HG02759 (cell line): Measurements from ENCODE around the gene DBT.
"Not testable (repeated sequence)": the region's sequence is repeated elsewhere in the genome, so short reads cannot be mapped to it uniquely, and the experiment has no call there.

ENCODE experiments used
- ATAC-seq: cut with Tn5 transposase; IDR thresholded peaks from one replicate; pipeline ENCODE4 v1.9.1; 2021; ENCODE audit warnings: mild to moderate bottlenecking, moderate library complexity; ENCODE audit not compliant: unreplicated experiment

The DBT gene

DNA sequence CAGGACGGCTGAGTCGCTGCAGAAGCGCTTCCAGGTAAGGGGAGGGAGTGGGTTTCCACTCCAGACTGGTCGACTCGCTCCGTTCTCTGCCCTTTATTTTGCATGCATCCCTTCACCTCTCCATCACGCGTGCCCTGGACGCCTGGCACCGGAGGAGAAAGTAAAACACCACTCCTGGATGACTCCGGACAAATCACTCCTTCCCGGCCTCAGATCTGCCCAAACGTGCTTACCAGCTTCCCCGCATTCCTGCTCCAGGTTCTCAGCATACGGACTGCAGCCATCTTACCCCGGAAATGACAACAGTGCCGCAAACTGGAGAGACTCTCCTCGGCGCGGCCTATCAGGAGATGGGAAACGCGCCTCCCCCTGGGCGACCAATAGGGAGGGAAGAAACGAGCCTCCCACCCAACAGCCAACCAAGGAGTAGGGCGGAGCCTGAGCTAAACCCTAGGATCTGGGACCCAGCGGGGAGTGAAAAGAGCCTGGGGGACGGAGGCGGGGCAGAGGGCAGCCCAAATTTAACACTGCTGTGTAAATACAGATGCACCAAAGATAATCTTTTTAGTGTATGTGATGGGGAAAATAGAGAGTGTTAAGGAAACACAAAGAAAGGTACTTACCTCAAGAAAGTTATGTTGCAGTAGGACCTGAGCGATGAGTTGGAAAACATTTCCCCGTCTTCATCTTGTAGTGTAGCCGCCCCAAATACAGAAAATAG is at the start of gene DBT:
Gene DBT (minus strand): TSS at position 298 of the 721 bp plus-strand sequence. CDS start 14 bp downstream, at position 284.
- peak; percentile 100 for ATAC-seq

DNA sequence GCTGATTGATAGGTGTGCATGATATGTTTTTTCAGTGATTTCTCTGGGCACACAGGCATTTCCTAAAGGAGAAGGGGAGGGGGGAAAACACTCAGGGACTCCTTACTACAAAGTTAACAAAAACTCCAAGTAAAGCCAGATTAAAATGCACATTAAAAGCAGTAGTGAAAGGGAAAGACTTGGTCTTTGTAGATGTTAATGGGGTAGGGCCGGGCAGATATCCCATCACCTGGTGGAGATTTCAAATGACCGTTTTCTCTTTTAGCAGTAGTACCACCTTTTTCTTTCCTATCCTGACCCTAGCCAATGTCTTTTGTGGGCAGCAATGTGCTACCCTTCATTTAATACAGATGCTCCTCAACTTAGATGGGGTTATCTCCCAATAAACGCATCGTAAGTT is 48.9 kb upstream of the DBT start:
- ATAC-seq = no peak

DNA sequence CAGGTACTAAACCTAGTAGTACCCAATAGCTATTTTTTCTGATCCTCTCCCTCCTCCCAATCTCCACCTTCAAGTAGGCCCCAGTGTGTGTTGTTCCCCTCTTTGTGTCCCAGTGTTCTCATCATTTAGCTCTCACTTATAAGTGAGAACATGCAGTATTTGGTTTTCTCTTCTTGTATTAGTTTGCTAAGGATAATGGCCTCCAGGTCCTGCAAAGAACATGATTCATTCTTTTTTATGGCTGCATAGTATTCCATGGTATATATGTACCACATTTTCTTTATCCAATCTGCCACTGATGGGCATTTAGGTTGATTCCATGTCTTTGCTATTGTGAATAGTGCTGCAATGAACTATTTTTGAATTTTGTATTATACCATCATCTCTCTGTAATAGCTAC is 47.4 kb upstream of the DBT start:
- ATAC-seq = not testable (repeated sequence)

DNA sequence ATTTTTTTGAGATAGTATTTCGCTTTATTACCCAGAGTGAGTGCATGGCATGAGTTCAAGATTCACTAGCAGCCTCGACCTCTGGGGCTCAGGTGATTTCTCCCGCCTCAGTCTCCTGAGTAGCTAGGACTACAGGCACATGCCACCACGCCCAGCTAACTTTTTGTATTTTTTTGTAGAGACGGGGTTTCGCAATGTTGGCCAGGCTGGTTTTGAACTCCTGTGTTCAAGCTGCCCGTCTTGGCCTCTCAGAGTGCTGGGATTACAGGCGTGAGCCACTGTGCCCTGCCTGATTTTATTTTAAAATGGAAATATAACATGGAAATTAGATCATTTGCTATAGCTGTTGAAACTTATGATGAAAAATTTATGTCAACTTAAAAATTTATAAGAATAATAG is 46.5 kb upstream of the DBT start:
- ATAC-seq = no peak

DNA sequence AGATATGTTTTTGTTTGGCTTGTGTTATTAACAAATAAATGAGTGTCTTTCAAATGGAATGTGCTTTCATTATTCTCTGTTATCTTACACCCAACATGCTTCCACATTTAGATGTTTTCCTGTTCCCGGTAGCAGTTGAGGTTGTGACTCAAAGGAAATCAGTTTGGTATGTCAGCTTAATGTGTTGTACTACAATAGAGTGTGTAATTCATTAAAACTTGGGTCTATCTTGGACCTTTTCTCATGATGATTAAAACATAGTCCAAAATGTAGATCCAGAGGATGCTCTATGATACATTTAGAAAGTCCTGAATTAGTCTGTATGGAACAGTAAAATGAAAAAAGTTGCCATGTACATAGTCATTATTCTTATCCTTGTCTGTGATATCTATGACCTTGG is 43.1 kb upstream of the DBT start:
- ATAC-seq = no peak

DNA sequence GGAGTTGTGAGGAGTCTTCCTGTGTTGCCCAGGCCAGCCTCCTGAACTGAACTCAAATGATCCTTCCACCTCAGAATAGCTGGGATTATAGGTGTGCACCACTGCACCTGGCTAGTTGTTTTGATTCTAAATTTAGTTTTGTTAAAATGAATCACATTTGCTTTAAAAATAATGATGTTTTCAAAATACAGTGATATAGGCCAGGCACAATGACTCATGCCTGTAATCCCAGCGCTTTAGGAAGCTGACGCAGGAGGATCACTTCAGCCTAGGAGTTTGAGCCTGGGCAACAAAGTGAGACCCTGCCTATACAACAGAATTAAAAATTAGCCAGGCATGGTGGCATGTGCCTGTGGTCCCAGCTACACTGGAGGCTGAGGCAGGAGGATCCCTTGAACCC is 40.7 kb upstream of the DBT start:
- no peak for ATAC-seq

DNA sequence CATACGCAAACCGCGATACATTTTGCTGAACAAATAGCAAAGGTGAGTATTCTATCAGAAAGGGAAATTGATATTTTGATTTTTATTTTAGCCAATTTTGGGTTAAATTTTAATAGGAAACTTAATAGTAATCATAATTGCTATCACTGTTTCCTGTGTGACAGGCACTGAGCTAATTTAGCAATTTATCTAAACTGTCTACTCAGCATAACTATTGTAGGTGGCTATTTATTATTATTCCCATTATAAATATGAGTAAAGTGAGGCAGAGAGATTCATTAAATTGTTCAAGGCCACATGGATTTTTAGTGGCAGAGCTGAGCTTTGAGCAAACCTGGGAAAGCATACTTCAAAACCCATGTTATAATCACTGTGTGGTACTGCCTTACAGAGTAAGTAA is 37.5 kb upstream of the DBT start:
- no peak for ATAC-seq

DNA sequence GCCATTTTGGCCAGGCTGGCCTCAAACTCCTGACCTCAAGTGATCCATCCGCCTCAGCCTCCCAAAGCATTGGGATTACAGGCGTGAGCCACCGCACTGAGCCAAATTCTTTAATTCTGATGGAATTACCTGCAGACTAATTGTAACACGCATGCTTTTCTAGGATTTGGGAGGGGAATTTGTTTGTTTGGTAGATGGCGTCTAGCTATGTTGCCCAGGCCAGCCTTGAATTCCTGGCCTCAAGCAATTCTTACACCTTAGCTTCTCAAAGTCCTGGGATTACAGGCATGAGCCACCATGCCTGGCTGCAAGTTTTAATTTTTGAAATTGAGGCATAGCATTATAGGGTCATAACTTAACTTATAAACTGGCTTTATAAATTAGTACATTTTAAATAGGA is 35.0 kb upstream of the DBT start:
- no peak for ATAC-seq

DNA sequence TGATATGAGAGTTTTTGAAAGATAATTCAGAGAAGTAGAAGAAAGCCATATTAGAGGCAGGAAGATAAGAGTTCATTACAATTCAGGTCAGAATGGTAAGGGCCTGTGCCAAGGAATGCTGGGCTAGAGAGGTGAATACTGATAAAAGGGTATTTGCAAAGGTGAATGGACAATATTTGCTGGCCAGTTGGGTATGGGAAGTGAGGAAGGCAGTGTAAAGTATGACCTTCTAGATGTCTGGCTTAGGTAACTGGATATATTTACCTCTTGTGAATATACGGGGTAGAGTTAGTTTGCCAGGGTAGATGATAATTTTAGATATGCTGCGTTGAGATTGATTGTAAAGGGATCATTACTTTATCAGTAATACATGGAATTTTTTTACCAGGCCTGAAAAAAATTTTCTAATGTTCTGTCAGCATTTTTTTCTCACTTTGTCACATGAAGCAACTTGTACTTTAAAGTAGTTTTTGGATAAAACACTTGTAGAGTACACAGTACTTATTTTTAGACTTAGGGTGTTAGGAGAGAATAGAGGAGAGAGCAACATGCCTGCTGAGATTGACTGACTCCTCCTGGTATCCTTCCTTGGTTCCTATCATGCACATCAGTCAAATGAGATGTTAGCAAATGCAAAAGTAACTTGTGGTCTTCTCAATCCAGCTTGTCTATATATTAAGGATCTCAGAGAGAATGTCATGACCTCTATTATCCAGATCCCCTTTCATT is 30.5 kb upstream of the DBT start:
- ATAC-seq = no peak

DNA sequence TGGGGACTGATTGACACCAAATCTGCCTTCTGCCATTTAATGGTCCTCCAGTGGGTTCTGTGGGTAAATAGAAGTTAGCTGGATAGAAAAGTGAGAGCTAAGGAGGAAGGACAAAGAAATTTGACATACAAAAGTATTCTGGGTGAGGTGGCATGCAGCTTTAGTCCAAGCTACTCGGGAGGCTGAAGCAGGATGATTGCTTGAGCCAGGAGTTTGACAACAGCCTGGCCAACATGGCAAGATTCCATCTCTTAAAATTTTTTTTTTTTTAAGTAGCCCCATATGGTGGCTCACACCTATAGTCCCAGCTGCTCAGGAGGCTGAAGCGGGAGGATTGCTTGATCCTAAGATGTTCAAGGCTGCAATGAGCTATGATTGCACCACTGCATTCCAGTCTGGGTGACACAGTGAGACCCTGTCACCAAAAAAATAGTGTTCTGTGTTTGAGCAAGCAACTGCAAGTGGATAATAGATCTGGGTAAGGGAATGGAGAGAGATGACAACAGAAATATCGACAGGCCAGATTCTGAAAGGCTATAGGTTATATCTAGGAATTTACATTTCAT is 29.8 kb upstream of the DBT start:
- no peak for ATAC-seq

DNA sequence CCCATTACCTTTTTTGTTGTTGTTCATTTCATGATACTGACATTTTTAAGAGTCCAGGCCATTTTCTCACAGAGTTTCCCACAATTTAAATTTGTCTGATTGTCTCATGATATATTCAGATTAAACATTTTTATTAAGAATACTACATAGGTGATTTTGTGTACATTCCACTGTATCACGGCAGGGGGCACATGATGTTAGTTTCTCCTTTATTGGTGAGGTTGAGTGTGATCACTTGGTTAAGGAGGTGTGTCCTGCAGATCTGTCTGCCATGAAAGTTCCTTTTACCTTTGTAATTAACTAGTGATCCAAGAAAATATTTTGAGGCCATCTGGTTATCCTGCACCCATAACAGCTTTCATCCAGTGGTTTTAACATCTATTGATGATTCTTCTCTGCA is 28.2 kb upstream of the DBT start:
- ATAC-seq = no peak

DNA sequence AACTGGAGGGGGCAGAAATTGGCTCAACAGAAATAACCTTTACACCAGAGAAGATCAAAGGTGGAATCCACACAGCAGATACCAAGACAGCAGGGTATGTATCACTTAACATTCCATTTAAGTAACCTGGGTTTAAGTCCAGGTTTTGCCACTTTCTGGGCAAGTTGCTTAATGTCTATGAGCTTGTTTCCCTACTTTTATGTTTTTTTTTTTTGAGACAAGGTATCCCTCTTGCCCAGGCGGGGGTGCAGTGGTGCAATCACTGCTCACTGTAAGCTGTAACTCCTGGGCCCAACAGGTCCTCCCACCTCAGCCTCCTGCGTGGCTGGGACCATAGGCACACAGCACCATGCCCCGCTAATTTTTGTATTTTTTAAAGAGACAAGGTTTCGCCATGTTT is 18.6 kb upstream of the DBT start:
- ATAC-seq = no peak

DNA sequence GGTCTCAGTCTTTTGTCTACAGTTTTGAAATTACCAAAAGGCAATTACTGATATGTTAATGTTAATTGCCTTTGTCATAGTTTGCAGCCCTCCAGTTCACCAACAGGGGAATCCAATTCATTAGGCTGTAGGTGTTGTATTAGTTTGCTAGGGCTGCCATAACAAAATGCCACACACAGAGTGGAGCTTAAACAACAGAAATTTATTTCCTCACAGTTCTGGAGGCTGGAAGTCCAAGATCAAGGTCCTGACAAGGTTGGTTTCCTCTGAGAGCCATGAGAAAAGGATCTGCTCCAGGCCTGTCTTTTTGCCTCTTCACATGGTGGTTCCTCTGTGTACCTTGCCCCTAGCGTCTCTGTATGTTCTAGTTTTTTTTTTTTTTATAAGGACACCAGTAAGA is 17.6 kb upstream of the DBT start:
- no peak for ATAC-seq

DNA sequence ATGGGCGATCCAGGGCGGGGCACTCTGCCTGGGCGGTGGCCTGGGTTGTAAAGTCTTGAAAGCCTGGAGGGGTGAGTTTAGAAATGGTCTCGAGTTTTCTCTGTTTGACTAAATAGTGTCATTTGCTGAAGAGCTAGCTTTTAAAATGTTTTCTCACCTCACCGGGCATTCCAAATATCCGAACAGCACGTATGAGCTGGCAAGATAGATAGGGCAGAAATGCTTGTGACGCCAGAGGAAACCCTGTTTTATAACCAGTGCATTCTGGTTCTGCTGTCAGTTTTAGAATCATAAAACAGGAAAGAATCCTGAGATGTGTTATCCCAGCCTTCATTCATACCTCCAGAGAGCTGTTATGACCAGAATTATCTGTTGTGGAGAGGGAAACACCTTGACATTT is 17.1 kb upstream of the DBT start:
- ATAC-seq = peak; percentile 22

DNA sequence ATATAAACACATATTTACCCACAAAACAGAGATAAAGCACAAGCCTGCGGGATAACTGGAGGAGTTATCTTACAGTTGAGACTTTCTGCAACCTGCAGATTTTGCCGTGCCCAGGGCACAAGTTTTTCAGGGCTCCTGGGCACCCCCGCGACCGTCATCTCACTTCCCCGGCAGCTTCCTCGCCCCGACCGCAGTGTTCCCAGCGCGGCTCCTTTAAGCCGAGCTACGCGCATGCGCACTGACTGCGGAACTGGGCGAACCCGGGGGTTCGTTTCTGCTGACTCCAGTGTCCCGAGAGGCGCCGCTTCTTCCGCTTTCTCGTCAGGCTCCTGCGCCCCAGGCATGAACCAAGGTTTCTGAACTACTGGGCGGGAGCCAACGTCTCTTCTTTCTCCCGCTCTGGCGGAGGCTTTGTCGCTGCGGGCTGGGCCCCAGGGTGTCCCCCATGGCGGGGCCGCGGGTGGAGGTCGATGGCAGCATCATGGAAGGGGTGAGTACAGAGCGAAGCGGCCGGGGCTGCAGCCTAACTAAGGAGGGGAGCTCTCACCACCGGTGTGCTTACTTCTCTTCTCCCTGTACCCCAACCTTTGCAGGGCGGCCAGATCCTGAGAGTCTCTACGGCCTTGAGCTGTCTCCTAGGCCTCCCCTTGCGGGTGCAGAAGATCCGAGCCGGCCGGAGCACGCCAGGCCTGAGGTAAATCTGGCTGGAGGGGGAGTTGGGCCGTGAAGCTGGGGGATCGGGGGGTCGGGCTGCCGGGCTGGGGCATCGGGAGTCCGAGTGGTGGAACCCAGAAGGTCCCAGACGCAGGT is 16.5 kb upstream of the DBT start, which contains the start of gene RTCA:
Gene RTCA (plus strand): TSS at position 286 of the 810 bp plus-strand sequence. CDS start 160 bp downstream, at position 446.
- peak; percentile 98 for ATAC-seq

DNA sequence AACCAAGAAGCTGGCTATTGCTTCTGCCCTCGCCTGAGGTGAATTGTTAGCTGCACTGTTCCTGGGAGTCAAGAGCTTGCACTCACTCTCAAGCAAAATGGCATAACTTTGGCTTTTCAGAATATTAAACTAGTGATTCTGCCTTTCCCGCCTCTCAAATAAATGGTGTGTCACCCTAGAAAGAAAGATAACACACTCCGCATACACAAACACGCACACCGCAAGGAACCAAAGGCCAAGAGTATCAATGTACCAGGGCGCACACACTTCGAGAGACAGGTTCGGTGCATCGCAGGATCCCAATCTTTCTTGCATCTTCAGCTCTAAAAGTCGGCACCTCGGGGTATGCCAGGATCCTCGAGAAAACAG is 15.9 kb upstream of the DBT start:
- peak; percentile 26 for ATAC-seq

DNA sequence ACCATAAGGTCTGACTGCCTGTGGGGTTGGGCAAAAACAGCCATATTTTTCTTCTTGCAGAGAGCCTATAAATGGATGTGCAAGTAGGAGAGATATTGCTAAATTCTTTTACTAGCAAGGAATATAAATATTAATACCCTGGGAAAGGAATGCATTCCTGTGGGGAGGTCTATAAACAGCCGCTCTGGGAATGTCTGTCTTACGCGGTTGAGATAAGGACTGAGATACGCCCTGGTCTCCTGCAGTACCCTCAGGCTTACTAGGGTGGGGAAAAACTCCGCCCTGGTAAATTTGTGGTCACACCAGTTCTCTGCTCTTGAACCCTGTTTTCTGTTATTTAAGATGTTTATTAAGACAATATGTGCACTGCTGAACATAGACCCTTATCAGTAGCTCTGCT is 14.4 kb upstream of the DBT start:
- ATAC-seq = not testable (repeated sequence)

DNA sequence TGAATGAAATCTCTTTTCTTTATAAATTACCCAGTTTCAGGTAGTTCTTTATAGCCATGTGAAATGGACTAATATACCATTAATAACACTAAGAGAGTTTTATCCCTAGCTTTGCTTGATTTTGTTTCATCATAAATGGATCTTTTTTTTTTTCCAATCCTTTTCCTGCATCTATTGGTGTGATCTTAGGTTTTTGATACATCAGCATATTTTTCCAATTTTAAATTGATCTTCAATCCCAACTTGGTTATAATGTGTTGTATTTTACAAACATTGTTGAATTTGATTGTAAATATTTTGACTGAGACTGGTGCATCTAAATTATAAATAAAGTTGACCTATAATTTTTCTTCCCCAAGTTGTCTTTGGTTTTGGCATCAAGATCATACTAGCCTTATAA is 12.1 kb upstream of the DBT start:
- ATAC-seq = no peak

DNA sequence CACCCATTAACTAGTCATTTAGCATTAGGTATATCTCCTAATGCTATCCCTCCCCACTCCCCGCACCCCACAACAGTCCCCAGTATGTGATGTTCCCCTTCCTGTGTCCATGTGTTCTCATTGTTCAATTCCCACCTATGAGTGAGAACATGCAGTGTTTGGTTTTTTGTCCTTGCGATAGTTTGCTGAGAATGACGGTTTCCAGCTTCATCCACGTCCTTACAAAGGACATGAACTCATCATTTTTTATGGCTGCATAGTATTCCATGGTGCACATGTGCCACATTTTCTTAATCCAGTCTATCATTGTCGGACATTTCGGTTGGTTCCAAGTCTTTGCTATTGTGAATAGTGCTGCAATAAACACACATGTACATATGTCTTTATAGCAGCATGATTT is 8.8 kb upstream of the DBT start:
- not testable (repeated sequence) for ATAC-seq

DNA sequence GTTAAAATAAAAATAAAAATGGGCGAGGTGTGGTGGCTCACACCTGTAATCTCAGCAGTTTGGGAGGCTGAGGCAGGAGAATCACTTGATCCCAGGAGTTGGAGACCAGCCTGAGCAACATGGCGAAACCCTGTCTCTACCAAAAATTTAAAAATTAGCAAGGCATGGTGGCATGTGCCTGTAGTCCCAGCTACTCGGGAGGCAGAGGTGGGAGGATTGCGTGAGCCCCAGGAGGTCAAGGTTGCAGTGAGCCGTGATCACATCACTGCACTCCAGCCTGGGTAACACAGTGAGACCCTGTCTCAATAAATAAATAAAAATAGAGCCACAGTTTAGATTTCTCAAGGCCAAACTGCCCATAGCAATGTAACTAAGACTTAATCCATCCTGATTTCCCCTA is 6.6 kb upstream of the DBT start:
- ATAC-seq = not testable (repeated sequence)

DNA sequence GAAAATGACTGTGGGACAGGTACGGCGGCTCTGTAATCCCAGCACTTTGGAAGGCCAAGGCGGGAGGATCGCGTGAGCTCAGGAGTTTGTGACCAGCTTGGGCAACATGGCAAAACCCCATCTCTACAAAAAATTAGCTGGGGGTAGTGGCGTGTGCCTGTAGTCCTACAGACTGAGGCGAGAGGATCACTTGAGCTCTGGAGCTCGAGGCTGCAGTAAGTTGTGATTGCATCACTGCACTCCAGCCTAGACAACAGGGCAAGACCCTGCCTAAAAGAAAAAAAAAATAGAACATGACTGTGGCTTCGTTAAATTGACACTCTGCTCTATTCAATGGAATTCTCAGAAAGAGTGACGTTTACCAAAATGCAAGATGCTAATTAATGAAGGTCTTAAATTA is 3.9 kb upstream of the DBT start:
- no peak for ATAC-seq
